Measurements from ENCODE around the gene PRLR.

DNA sequence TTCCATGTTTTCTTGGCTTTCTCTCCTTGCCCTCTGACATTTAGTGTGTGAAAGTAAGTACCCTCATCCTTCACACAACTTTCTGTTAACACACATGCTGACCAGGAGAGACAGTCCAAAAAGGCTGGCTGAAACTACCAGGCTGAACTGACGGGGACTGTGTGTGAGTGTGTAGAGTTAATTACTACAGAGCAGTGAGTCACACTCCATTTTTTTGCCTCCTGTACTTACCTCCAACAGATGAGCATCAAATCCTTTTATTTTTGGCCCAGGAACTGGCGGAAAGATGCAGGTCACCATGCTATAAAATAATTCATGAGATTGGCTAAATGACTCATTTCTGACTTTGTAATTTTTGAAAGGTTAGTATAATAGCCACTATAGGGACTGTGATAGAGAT lies 162.3 kb downstream of the PRLR start:
- TF ChIP-seq, protein P1, sequence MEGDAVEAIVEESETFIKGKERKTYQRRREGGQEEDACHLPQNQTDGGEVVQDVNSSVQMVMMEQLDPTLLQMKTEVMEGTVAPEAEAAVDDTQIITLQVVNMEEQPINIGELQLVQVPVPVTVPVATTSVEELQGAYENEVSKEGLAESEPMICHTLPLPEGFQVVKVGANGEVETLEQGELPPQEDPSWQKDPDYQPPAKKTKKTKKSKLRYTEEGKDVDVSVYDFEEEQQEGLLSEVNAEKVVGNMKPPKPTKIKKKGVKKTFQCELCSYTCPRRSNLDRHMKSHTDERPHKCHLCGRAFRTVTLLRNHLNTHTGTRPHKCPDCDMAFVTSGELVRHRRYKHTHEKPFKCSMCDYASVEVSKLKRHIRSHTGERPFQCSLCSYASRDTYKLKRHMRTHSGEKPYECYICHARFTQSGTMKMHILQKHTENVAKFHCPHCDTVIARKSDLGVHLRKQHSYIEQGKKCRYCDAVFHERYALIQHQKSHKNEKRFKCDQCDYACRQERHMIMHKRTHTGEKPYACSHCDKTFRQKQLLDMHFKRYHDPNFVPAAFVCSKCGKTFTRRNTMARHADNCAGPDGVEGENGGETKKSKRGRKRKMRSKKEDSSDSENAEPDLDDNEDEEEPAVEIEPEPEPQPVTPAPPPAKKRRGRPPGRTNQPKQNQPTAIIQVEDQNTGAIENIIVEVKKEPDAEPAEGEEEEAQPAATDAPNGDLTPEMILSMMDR (IDR thresholded peaks at IDR 0.05; ENCODE audit: low read length) = no peak
- no peak for TF ChIP-seq EZH2phosphoT487 (IDR thresholded peaks at IDR 0.05; ENCODE audit: low read length)

All from MM.1S (cell line).